ENCODE measurements around the gene KHDC4.

DNA sequence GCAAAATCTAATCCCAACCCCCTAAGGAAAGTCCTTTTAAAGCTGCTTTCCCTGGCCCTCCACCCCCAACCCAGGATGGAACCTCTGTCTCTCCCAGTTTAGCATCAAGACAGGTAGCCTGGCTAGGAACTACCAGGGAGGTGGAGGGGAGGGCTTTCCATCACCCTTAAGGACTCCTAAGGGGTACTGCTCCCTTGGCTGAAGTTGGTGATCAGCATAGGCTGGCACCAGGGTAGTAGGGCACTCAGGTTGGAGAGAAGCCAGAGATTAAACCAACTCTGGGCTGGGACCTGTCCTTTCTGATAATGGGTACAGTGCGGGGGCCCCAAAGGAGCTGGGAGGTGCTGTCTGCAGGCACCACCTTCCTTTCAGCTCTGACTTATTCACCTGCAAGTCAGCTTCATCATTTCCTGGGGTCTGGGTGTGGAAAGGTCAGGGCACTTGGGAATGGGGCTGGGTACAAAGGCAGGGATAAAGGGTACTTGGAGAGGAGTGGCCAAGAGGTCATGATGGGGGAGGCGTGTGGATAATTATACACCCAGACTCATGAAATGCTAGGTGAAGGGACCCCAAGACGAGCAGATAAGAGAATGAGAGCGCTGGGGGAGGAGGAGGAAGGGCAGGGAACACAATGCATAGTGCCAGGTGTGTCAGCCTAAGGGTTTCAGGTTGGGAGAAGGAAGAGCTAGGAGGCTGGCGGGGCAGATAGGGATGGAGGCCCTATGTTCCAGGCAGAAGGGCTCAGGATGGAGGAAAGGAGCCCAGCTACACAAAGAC, 42.9 kb upstream of the KHDC4 start:
- TF ChIP-seq, protein P1, sequence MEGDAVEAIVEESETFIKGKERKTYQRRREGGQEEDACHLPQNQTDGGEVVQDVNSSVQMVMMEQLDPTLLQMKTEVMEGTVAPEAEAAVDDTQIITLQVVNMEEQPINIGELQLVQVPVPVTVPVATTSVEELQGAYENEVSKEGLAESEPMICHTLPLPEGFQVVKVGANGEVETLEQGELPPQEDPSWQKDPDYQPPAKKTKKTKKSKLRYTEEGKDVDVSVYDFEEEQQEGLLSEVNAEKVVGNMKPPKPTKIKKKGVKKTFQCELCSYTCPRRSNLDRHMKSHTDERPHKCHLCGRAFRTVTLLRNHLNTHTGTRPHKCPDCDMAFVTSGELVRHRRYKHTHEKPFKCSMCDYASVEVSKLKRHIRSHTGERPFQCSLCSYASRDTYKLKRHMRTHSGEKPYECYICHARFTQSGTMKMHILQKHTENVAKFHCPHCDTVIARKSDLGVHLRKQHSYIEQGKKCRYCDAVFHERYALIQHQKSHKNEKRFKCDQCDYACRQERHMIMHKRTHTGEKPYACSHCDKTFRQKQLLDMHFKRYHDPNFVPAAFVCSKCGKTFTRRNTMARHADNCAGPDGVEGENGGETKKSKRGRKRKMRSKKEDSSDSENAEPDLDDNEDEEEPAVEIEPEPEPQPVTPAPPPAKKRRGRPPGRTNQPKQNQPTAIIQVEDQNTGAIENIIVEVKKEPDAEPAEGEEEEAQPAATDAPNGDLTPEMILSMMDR (IDR thresholded peaks at IDR 0.05; ENCODE audit: insufficient read depth, low read depth, low read length) = no peak
- TF ChIP-seq EZH2 (IDR thresholded peaks at IDR 0.05; ENCODE audit: insufficient read depth, low read length) = no peak
